Measurements from ENCODE around the gene ARHGEF12.
A peak's percentile ranks its signal among the peaks of the same experiment; 100 is the strongest.

The ARHGEF12 gene

GRCh38 chr11:120335908-120336640 lies at the start of gene ARHGEF12:
Gene ARHGEF12, plus strand, starts transcription at chr11:120336413. Its CDS starts 831 bp downstream, at chr11:120337244.
- DNase-seq, result peak; percentile 91

DNA sequence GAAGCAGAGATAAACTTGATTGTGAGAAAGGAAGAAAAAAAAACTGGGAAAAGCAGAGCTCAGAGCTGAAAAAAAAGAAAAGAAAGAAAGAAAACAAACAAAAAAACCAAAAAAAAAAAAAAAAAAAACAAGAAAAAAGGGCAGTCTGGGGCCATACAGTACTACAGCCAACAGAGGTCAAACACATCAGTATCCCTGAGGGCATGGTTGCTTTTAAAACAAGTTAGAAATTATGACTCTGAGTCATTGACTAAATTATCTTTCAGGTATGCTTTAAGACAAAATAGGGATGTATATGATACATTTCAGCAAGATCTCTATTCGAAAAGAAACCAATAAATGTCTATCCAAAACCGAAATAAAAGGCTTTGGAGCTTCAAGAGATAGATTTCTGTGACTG lies 48.2 kb upstream of the ARHGEF12 start:
- no peak for DNase-seq

- no peak for DNase-seq
Measured at GRCh38 chr11:120289426-120289825, 46.8 kb upstream of the ARHGEF12 start.

- no peak for DNase-seq
Measured at GRCh38 chr11:120290956-120291355, 45.3 kb upstream of the ARHGEF12 start.

- DNase-seq, result no peak
Measured at GRCh38 chr11:120293038-120293800, 43.0 kb upstream of the ARHGEF12 start.

DNA sequence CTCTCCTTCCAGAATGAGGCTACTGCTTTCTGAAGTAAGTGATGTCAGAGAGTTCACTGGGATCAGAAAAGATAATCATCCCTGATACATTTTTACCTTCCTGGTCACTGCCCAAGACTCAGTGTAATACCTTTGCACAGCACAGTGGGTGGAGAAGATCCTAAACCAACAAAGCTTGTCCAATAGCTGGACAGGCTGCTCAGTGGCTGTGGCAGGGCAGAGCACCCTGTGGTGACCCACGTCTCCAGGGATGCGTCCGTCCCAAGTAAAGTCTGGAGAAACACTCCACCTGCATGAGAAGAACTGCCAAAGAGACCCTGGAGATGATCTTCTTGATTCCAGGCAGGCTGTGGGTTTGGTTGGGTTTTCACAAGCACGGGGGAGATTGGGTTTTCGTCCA lies 42.1 kb upstream of the ARHGEF12 start:
- no peak for DNase-seq

DNA sequence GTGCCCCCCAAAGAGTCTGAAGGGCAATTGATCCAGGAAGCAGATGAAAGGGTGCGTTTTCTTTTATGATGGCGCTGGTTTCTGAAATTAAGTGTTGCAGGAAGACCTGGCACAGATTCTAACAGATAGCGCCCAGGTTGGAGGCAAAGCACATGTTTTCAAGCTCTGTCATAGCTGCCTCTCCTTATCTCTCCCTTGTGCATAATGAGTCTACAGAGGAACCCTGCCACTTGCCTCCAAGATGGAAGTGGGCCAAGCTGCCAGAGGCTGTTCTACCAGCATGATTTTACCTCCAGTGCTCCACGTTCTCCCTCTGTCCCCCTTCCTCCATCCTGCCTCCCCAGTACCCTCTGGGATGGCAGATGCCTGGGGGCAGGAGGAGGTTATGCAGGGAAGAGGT lies 41.1 kb upstream of the ARHGEF12 start:
- peak; percentile 13 for DNase-seq

DNA sequence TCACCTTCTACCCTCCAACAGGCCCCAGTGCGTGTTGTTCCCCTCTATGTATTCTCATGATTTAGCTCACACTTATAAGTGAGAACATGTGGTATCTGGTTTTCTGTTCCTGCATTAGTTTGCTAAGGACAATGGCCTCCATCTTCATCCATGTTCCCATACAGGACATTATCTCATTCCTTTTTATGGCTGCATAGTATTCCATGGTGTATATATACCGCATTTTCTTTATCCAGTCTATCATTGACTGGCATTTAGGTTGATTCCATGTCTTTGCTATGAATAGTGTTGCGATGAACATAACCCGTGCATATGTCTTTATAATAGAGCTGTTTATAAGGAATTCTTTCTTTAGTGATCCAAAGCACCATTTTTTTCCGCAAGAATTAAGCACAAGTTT lies 39.7 kb upstream of the ARHGEF12 start:
- DNase-seq, result no peak

- DNase-seq, result no peak
Measured at GRCh38 chr11:120298461-120298860, 37.8 kb upstream of the ARHGEF12 start.

- no peak for DNase-seq
Measured at GRCh38 chr11:120302001-120302805, 34.0 kb upstream of the ARHGEF12 start.

GRCh38 chr11:120303004-120303637 lies 33.1 kb upstream of the ARHGEF12 start:
- DNase-seq, result peak; percentile 90

- DNase-seq, result no peak
Measured at GRCh38 chr11:120304526-120304925, 31.7 kb upstream of the ARHGEF12 start.

DNA sequence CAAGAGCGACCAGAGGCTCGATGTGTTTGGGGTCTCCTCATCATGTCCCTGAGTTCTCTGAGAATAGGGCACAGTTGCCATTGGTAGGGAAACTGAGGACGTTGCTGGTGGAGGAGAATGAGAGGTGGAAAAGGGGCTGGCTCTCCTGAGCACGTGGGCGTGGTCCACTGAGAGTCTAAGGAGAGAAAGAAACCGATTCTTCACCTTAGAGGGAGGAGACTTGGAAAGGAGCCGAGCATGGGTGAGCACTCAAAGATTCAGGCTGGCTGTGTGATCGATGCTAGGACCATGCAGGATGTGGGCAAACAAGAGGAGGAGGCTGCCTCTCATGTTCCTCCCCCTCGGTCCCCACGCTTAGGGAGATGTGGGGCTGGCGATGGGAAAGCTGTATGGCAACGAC lies 30.9 kb upstream of the ARHGEF12 start:
- no peak for DNase-seq

GRCh38 chr11:120306519-120307242 lies 29.5 kb upstream of the ARHGEF12 start:
- peak; percentile 12 for DNase-seq

GRCh38 chr11:120307476-120307875 lies 28.7 kb upstream of the ARHGEF12 start:
- DNase-seq, result no peak

GRCh38 chr11:120308081-120308480 lies 28.1 kb upstream of the ARHGEF12 start:
- no peak for DNase-seq

GRCh38 chr11:120310870-120311269 lies 25.3 kb upstream of the ARHGEF12 start:
- DNase-seq, result no peak

- peak; percentile 30 for DNase-seq
Measured at GRCh38 chr11:120314861-120315260, 21.4 kb upstream of the ARHGEF12 start.

GRCh38 chr11:120316880-120317688 lies 19.1 kb upstream of the ARHGEF12 start:
- DNase-seq, result no peak

GRCh38 chr11:120317689-120318480 lies 18.3 kb upstream of the ARHGEF12 start:
- DNase-seq, result no peak

Measured in hematopoietic multipotent progenitor cell treated with erythropoietin and hydrocortisone succinate and interleukin-3 and kit ligand, for 6 days (in vitro differentiated cells).